Measurements from ENCODE around the gene MYO1D. TPM values are rescaled to one million over a fixed set of nuclear protein-coding genes. Genes with fewer than 3 reads are reported as not detected.

Gene MYO1D
- total RNA-seq, 1 donor = 160 TPM

DNA sequence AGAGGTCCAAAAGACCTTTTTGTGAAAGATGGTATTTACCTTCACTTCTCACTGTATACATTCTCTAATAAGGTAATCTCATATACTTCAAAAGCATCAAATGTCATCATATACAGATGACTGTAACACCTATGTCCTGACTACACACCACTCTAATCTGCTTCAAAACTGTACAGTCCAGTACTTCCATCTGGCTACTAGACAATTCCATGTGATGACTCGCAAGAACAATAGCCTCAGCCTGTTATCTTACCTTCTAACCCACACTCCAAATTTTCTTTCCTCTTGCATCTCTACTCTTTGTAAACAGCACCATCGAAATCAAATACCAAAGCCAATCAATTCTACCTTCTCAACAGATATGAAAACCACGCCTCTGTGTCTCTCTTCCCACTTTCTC is 24.1 kb downstream of the MYO1D start:
- Histone ChIP-seq H3K79me2 (ENCODE audit: insufficient read depth, low read length) (peaks cover 35% of the 10 kb centered on the region), H2AFZ (ENCODE audit: low read length) (no peak overlapping the region), H3K4me2 (ENCODE audit: insufficient read depth, low read length) (no peak overlapping the region), H4K20me1 (ENCODE audit: insufficient read depth, low read length) (no peaks in the 10 kb centered on the region), H3K9me3 (ENCODE audit: low read depth, low read length) (no peaks in the 10 kb centered on the region), H3K4me3 (ENCODE audit: insufficient read depth, low read length) (no peak overlapping the region), H3K36me3 (ENCODE audit: insufficient read depth, low read length) (no peaks in the 10 kb centered on the region), H3K4me1 (ENCODE audit: insufficient read depth, low read length) (peaks cover 4% of the 10 kb centered on the region), H3K27ac (ENCODE audit: low read depth, low read length) (no peak overlapping the region), H3K27me3 (ENCODE audit: insufficient read depth, low read length) (no peaks in the 10 kb centered on the region)
- no peak for DNase-seq (ENCODE audit: insufficient read length, low spot score, missing footprints)
- TF ChIP-seq CTCF (IDR thresholded peaks at IDR 0.05; ENCODE audit: extremely low read depth, low read depth, low read length) = no peak

- no peaks in the 10 kb centered on the region for H3K9me3 ChIP-seq (ENCODE audit: low read depth, low read length)
- no peaks in the 10 kb centered on the region for H3K36me3 ChIP-seq (ENCODE audit: insufficient read depth, low read length)
- H3K27ac ChIP-seq (ENCODE audit: low read depth, low read length) = no peak overlapping the region
- DNase-seq (ENCODE audit: insufficient read length, low spot score, missing footprints) = no peak
- no peak overlapping the region for H3K4me3 ChIP-seq (ENCODE audit: insufficient read depth, low read length)
- no peaks in the 10 kb centered on the region for H4K20me1 ChIP-seq (ENCODE audit: insufficient read depth, low read length)
- peaks cover 37% of the 10 kb centered on the region for H3K79me2 ChIP-seq (ENCODE audit: insufficient read depth, low read length)
- H3K4me1 ChIP-seq (ENCODE audit: insufficient read depth, low read length) = peaks cover 4% of the 10 kb centered on the region
- H2AFZ ChIP-seq (ENCODE audit: low read length) = no peak overlapping the region
- H3K4me2 ChIP-seq (ENCODE audit: insufficient read depth, low read length) = no peak overlapping the region
- TF ChIP-seq CTCF (IDR thresholded peaks at IDR 0.05; ENCODE audit: extremely low read depth, low read depth, low read length) = no peak
- no peaks in the 10 kb centered on the region for H3K27me3 ChIP-seq (ENCODE audit: insufficient read depth, low read length)
Measured at GRCh38 chr17:32849879-32850278, 27.0 kb downstream of the MYO1D start.

DNA sequence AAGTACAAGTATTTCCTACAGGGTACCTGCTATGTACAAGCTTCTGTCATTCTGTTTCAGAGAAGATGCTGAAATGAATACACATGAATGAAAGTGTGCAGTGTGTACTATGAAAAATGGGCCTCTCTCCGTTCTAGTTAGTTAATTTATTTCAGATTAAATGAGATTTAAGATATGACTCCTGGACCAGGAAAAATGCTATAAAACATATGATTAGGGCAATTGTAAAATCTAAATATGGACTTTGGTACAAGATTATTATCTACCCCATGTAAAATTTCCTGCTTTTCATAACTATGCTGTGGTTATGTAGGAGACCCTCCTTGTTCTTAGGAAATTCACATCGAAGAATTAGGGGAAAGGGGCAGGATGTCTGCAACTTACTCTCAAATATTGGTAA is 28.9 kb downstream of the MYO1D start:
- Histone ChIP-seq H3K27me3 (ENCODE audit: insufficient read depth, low read length) (no peaks in the 10 kb centered on the region), H3K4me1 (ENCODE audit: insufficient read depth, low read length) (peaks cover 3% of the 10 kb centered on the region), H3K36me3 (ENCODE audit: insufficient read depth, low read length) (no peaks in the 10 kb centered on the region), H3K27ac (ENCODE audit: low read depth, low read length) (no peak overlapping the region), H4K20me1 (ENCODE audit: insufficient read depth, low read length) (no peaks in the 10 kb centered on the region), H3K4me3 (ENCODE audit: insufficient read depth, low read length) (no peak overlapping the region), H3K9me3 (ENCODE audit: low read depth, low read length) (no peaks in the 10 kb centered on the region), H3K79me2 (ENCODE audit: insufficient read depth, low read length) (peaks cover 32% of the 10 kb centered on the region), H2AFZ (ENCODE audit: low read length) (no peak overlapping the region), H3K4me2 (ENCODE audit: insufficient read depth, low read length) (no peak overlapping the region)
- TF ChIP-seq CTCF (IDR thresholded peaks at IDR 0.05; ENCODE audit: extremely low read depth, low read depth, low read length) = no peak
- DNase-seq (ENCODE audit: insufficient read length, low spot score, missing footprints) = no peak

DNA sequence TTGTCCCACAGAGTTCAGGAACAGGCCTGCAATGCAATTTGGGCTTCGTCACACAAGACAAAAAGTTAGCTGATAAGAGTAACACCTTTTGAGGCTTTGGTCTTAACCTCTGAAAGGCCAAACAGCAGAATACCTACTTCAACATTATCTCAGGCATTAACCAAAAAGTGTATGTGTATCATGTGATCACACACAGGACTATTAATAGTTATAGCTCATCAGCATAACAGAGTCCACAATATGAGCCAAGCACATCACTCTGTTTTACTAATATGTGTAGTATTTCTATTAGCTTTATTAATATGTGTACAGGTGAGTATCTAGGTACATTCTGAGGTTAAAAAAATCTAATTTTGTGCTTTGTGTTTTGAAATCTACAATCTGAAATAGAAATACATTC is 30.8 kb downstream of the MYO1D start:
- Histone ChIP-seq H3K36me3 (ENCODE audit: insufficient read depth, low read length) (no peaks in the 10 kb centered on the region), H3K4me2 (ENCODE audit: insufficient read depth, low read length) (no peak overlapping the region), H3K4me3 (ENCODE audit: insufficient read depth, low read length) (no peak overlapping the region), H3K79me2 (ENCODE audit: insufficient read depth, low read length) (peaks cover 25% of the 10 kb centered on the region), H3K9me3 (ENCODE audit: low read depth, low read length) (no peaks in the 10 kb centered on the region), H2AFZ (ENCODE audit: low read length) (no peak overlapping the region), H3K27ac (ENCODE audit: low read depth, low read length) (no peak overlapping the region), H3K4me1 (ENCODE audit: insufficient read depth, low read length) (no peaks in the 10 kb centered on the region), H3K27me3 (ENCODE audit: insufficient read depth, low read length) (no peaks in the 10 kb centered on the region), H4K20me1 (ENCODE audit: insufficient read depth, low read length) (no peaks in the 10 kb centered on the region)
- no peak for DNase-seq (ENCODE audit: insufficient read length, low spot score, missing footprints)
- TF ChIP-seq CTCF (IDR thresholded peaks at IDR 0.05; ENCODE audit: extremely low read depth, low read depth, low read length) = no peak

All from osteoblast (primary cell).